Kidney (tissue), 14 donors: ENCODE data around the gene HOXD4. TPM values are rescaled to one million over a fixed set of nuclear protein-coding genes. Genes with fewer than 3 reads are reported as not detected.

Experiments used
- DNase-seq, 5 donors: peaks; one replicate each; pipeline ENCODE4 v3.0.0-alpha.2; 2013 to 2020
- FAIRE-seq: peaks from 2 replicates; lab custom pipeline; 2012; peaks lifted over from hg19 to GRCh38; lab: Jason Lieb, UNC
- H3K27ac ChIP-seq, 2 donors: one replicate each; pipeline ENCODE4 v1.7.0; 2013; ENCODE audit warnings: low read depth in 2 of 2, low read length in 2 of 2, inconsistent platforms in 1 of 2
- H3K27me3 ChIP-seq: one replicate; pipeline ENCODE4 v1.7.1; 2013; ENCODE audit warnings: low read length, inconsistent platforms; ENCODE audit not compliant: control insufficient read depth, insufficient read depth
- H3K36me3 ChIP-seq, 3 donors: one replicate each; pipeline versions ENCODE4 v1.7.0 to v1.7.1; 2013; ENCODE audit warnings: low read length in 3 of 3, control low read depth in 1 of 3, inconsistent platforms in 1 of 3; ENCODE audit not compliant: insufficient read depth in 3 of 3, control insufficient read depth in 2 of 3
- H3K4me1 ChIP-seq, 3 donors: one replicate each; pipeline versions ENCODE4 v1.7.0 to v1.7.1; 2013; ENCODE audit warnings: low read length in 3 of 3, inconsistent platforms in 1 of 3, low read depth in 1 of 3; ENCODE audit not compliant: control insufficient read depth in 2 of 3, insufficient read depth in 2 of 3
- H3K4me3 ChIP-seq, 3 donors: one replicate each; pipeline versions ENCODE4 v1.7.0 to v1.8.1; 2013; ENCODE audit warnings: low read length in 3 of 3, control low read depth in 1 of 3, inconsistent platforms in 1 of 3
- H3K9ac ChIP-seq, 3 donors: one replicate each; pipeline versions ENCODE4 v1.7.0 to v1.7.1; 2013; ENCODE audit warnings: low read length in 3 of 3, control low read depth in 1 of 3, inconsistent platforms in 1 of 3
- H3K9me3 ChIP-seq, 3 donors: one replicate each; pipeline versions ENCODE4 v1.7.0 to v1.7.1; 2013; ENCODE audit warnings: low read length in 3 of 3, control low read depth in 1 of 3, inconsistent platforms in 1 of 3; ENCODE audit not compliant: control insufficient read depth in 2 of 3, insufficient read depth in 1 of 3
- CTCF ChIP-seq: IDR thresholded peaks from 3 replicates; pipeline ENCODE4 v1.5.1; 2012; ENCODE audit warnings: mild to moderate bottlenecking, moderate library complexity, borderline replicate concordance; ENCODE audit not compliant: insufficient read depth; ENCODE audit errors: extremely low read depth
- intact Hi-C: fragments of 100-400 bp; cut with DNase I; formaldehyde crosslinking; loops from one replicate; pipeline ENCODE4 v1.11.1; 2022
- polyA plus RNA-seq: library from polyadenylated mRNA; stranded (reverse); fragments of 350-450 nt; fragmentation: Illumina TruSeq; extraction: RNeasy Lipid Tissue Mini Kit (QIAGEN cat#74804); gene quantifications from one replicate; pipeline ENCODE4 v1.2.3, GENCODE V29; 2014; ENCODE audit warnings: low read depth, low replicate concordance; ENCODE audit not compliant: insufficient read depth
- total RNA-seq: library from RNA; stranded (reverse); fragmentation: NEBNext Ultra II Directional; extraction: Animal tissue kit (Norgen Biotek cat#: 25700); gene quantifications from one replicate; pipeline ENCODE4 v1.2.1, GENCODE V29; 2021
- donor health status: control.
- donor health status: control.
- donor health status: control.
- donor health status: control.
- donor health status: control.
- donor health status: DM: yes; HTN: yes; CAD: no.
- donor health status: Normal renal cell carcinoma (clear cell type).

Gene HOXD4
- total and polyA plus RNA-seq, 2 donors from 2014 or later: 12.1 to 27.8 TPM

GRCh38 chr2:176123411-176124109 lies 27.8 kb upstream of the HOXD4 start:
- Histone ChIP-seq H3K36me3 (peaks cover 0 to 5% (median 0%) of the 10 kb centered on the region in 3 donors), H3K27me3 (no peaks in the 10 kb centered on the region), H3K9me3 (no peaks in the 10 kb centered on the region), H3K9ac (peak overlapping the region; percentile 57 to 73 (median 59)), H3K27ac (peak overlapping the region; percentile 91 to 95), H3K4me1 (peaks cover 6 to 12% (median 12%) of the 10 kb centered on the region in 3 donors), H3K4me3 (peak overlapping the region; percentile 72 to 80 (median 75))
- FAIRE-seq (no peak), DNase-seq (peak; percentile 63 to 94 (median 85))
- no peak for TF ChIP-seq CTCF
- intact Hi-C loops: loop anchor here (10.0 kb wide), 2 partner anchors 521 to 1031 kb away; no protein-coding TSS in a partner anchor

DNA sequence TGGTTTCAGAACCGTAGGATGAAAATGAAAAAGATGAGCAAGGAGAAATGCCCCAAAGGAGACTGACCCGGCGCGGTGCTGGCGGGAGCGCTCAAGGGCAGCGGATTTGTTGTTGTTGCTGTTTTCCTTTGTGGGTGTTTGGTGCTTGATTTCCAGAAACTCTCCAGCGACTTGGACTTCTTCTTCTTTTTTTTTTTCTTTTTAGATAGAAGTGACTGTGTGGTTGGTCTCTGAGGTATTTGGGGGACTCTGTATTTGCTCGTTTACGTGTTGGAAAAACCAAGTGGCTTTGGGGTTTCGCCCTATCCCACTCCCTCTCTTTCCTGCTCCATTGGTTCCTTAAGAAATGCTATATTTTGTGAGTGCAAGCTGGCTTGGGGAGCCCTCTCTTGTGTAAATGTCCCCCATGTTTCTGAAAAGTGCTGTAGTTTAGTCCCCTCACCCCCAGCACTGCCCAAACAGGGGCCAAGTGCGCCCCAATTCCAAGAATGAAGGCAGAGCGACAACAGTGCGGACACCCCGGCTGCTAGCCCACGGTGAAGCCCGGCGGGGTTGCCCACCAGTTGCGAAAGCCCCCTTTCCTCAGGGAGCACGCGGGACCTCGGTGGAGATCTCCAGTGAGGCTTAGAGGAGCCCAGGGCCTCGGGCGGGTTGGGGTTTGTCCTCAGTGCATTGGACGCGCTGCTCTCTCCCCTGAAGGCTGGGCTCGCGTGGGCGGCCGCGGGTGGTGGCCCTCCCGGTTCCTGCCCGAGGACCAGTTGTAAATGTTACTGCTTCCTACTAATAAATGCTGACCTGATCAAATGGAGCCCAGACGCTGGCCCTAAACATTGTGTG lies 27.0 kb upstream of the HOXD4 start:
- TF ChIP-seq CTCF: no peak
- intact Hi-C loops: loop anchor here (10.0 kb wide), 2 partner anchors 520 to 1030 kb away; no protein-coding TSS in a partner anchor
- H3K4me1 ChIP-seq: peaks cover 6 to 12% (median 12%) of the 10 kb centered on the region in 3 donors
- peak overlapping the region; percentile 57 to 73 (median 59) for H3K9ac ChIP-seq
- peaks cover 0 to 5% (median 0%) of the 10 kb centered on the region in 3 donors for H3K36me3 ChIP-seq
- peak overlapping the region; percentile 72 to 80 (median 75) for H3K4me3 ChIP-seq
- FAIRE-seq (no peak), DNase-seq (peak in 3 of 5 donors; percentile 33 to 87 (median 60))
- H3K9me3 ChIP-seq: no peaks in the 10 kb centered on the region
- no peaks in the 10 kb centered on the region for H3K27me3 ChIP-seq
- H3K27ac ChIP-seq: peak overlapping the region; percentile 91 to 95

GRCh38 chr2:176124947-176125771 lies 26.2 kb upstream of the HOXD4 start:
- no peaks in the 10 kb centered on the region for H3K9me3 ChIP-seq
- TF ChIP-seq CTCF: no peak
- H3K4me3 ChIP-seq: peak overlapping the region in 2 of 3 donors; percentile 72 to 80
- intact Hi-C loops: loop anchor here (10.0 kb wide), 2 partner anchors 520 to 1030 kb away; no protein-coding TSS in a partner anchor
- DNase-seq: peak in 3 of 5 donors; percentile 60 to 75 (median 68)
- peaks cover 4 to 12% (median 6%) of the 10 kb centered on the region in 3 donors for H3K4me1 ChIP-seq
- H3K9ac ChIP-seq: peak overlapping the region; percentile 20 to 86 (median 59)
- H3K36me3 ChIP-seq: no peaks in the 10 kb centered on the region
- peak overlapping the region; percentile 91 to 95 for H3K27ac ChIP-seq
- FAIRE-seq: no peak
- no peaks in the 10 kb centered on the region for H3K27me3 ChIP-seq
